ENCODE measurements around the gene ATF7. TPM values are rescaled to one million over a fixed set of nuclear protein-coding genes. Genes with fewer than 3 reads are reported as not detected.

The ATF7 gene
- total RNA-seq, 2 donors from 2014 or later = 22.1 to 24.7 TPM

DNA sequence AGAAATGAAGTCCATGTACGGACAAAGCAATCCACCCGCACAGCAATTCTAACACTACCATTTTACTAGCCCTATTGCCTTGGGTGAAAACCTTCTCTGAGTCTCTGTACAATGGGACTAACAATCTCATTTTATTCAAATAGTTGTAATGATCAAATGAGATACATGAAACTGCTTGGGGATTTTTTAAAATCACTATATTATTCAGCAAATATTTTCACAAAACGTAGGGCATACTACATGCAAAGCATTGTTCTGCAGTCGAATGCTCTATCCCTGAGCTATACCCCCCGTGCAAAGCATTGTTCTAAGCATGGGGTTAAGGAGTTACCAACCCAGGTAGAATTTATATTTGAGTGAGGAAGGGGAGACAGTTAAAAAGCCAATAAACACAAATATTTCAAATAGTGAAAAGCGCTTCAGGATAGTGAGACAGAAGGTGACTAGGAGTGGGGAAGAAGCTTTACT is 554 bp upstream of the ATF7 start:
- TF ChIP-seq, protein P1, sequence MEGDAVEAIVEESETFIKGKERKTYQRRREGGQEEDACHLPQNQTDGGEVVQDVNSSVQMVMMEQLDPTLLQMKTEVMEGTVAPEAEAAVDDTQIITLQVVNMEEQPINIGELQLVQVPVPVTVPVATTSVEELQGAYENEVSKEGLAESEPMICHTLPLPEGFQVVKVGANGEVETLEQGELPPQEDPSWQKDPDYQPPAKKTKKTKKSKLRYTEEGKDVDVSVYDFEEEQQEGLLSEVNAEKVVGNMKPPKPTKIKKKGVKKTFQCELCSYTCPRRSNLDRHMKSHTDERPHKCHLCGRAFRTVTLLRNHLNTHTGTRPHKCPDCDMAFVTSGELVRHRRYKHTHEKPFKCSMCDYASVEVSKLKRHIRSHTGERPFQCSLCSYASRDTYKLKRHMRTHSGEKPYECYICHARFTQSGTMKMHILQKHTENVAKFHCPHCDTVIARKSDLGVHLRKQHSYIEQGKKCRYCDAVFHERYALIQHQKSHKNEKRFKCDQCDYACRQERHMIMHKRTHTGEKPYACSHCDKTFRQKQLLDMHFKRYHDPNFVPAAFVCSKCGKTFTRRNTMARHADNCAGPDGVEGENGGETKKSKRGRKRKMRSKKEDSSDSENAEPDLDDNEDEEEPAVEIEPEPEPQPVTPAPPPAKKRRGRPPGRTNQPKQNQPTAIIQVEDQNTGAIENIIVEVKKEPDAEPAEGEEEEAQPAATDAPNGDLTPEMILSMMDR (IDR thresholded peaks at IDR 0.05) = no peak
- Histone ChIP-seq H3K27ac (peak overlapping the region; percentile 91 to 93), H3K4me3 (peak overlapping the region; percentile 58 to 67), H3K27me3 (no peaks in the 10 kb centered on the region), H3K4me1 (peaks cover 0 to 40% of the 10 kb centered on the region in 2 donors), H3K36me3 (no peaks in the 10 kb centered on the region), H3K9me3 (no peaks in the 10 kb centered on the region)
- no peak for DNase-seq (ENCODE audit: low spot score)

DNA sequence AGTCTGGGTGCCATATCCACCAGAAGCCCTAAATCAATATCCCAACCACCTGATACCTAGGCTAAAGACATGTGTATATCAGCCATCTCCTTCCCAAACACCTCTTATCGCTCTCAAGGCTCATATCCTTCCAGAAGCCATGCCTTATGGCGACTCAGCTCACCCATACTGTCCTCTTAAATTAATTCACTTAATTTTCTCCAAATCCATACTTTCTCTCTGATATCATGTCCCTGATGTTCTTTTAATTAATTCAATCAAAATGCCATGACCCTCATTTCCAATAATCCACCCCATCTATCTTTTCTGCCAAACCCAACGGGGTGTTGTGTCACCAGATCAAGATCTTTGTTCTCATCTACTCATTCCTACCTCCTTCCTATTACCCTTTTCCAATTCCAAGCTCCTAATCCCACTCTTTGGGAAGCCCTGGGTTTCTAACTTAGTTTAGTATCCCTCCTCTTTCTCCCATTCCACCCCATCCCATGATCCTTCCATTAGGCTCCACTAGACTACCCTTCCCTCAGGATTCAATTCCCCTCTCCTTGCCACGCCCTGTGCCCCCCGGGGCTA is 723 bp downstream of the ATF7 start:
- Histone ChIP-seq H3K27me3 (no peaks in the 10 kb centered on the region), H3K4me3 (peak overlapping the region; percentile 58 to 67), H3K9me3 (no peaks in the 10 kb centered on the region), H3K36me3 (no peaks in the 10 kb centered on the region), H3K27ac (peak overlapping the region; percentile 91 to 93), H3K4me1 (peaks cover 0 to 40% of the 10 kb centered on the region in 2 donors)
- TF ChIP-seq, protein P1 (IDR thresholded peaks at IDR 0.05) = no peak
- DNase-seq (ENCODE audit: low spot score) = no peak

DNA sequence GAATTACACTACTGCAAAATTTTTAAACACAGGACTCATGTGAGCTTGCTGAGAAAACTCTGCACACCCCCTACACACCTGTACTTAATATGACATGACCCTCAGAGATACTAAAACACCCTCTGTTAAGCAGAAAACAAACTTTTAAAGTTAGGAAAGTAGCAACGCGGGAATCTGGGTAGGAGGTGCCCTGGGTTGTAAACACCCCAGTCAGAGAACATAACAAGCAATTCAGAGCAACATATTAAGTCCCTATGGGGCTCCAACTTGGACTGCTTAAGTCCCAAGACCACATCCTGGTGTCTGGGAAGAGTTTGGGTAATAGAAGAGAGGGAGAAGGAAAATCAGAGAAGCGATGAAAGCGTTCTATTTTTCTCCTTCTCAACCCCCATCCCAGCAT is 1.2 kb downstream of the ATF7 start:
- no peak for DNase-seq (ENCODE audit: low spot score)
- H3K36me3 ChIP-seq = no peaks in the 10 kb centered on the region
- H3K4me3 ChIP-seq = peak overlapping the region; percentile 58 to 67
- H3K27ac ChIP-seq = peak overlapping the region; percentile 91 to 93
- TF ChIP-seq, protein P1 (IDR thresholded peaks at IDR 0.05) = no peak
- H3K9me3 ChIP-seq = no peaks in the 10 kb centered on the region
- H3K27me3 ChIP-seq = no peaks in the 10 kb centered on the region
- H3K4me1 ChIP-seq = peaks cover 0 to 40% of the 10 kb centered on the region in 2 donors

DNA sequence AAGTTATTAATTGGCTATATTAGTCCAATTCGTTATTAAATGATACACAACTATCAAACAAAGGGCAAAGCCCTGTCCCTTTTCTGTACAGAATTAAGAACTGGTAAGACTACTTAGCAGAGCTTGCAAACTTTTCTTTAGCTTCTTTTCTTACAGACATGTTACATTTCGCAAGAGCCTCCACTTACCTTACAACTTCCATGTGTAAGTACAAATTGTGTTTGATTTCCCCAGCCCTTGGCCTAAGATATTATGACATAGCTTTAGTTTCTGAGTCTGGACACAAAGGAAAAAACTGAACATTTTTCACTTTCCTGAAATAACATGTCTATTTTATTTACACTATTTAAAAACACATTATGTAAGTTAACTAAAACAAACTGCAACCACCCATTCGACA is 1.7 kb downstream of the ATF7 start:
- no peaks in the 10 kb centered on the region for H3K9me3 ChIP-seq
- H3K4me1 ChIP-seq = peaks cover 0 to 40% of the 10 kb centered on the region in 2 donors
- DNase-seq (ENCODE audit: low spot score) = no peak
- H3K27ac ChIP-seq = peak overlapping the region; percentile 91 to 93
- no peaks in the 10 kb centered on the region for H3K36me3 ChIP-seq
- peak overlapping the region; percentile 58 to 67 for H3K4me3 ChIP-seq
- H3K27me3 ChIP-seq = no peaks in the 10 kb centered on the region
- TF ChIP-seq, protein P1 (IDR thresholded peaks at IDR 0.05) = no peak

DNA sequence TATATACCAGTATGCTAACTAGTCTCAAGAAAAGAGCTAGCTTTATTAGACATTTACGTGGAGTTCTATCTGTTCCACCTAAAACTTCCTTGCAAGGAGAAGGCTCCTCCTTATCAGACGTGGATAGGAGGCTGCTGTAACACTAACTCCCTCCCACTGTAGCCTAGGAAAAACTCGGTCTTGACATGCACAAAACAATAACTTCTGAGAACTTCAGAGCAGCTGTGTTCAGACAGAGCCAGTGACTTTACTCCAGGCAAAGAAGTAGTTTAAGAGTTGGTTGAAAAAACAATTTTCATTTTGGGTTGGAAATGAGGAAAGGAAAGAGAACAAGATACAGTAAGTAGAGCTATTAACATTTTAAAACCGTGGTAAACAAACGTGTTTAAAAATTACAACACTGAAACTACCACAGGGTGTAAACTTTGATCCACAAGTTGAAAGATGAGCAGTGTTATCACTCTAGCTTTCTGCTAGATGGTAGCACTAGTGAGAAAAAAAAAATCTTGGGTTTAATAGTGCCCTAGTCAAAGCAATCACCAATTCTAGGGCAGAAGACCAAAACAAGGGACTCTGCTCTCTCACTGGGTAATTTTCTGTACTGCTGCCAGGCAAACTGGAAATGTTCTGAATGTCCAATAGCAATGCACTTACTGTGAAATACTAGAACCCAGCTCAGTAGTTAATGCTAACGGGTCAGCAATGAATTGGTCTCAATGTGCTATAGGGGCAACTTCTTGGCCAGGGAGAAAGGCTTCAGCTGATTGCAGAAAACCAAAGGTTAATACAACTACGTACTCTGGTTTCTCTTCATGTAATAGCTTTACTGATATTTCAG is 2.4 kb downstream of the ATF7 start:
- no peaks in the 10 kb centered on the region for H3K36me3 ChIP-seq
- no peaks in the 10 kb centered on the region for H3K27me3 ChIP-seq
- TF ChIP-seq, protein P1 (IDR thresholded peaks at IDR 0.05) = no peak
- peak overlapping the region; percentile 91 to 93 for H3K27ac ChIP-seq
- DNase-seq (ENCODE audit: low spot score) = no peak
- H3K4me1 ChIP-seq = peaks cover 0 to 44% of the 10 kb centered on the region in 2 donors
- H3K4me3 ChIP-seq = peak overlapping the region; percentile 58 to 67
- H3K9me3 ChIP-seq = no peaks in the 10 kb centered on the region

Measured in right atrium auricular region (tissue), 2 donors.